Suppressor macrophage treated with lipopolysaccharide for 4 hours (primary cell): ENCODE data around the gene ZNF646.

ENCODE experiments used
- DNase-seq: peaks from one replicate; pipeline ENCODE4 v3.0.0-alpha.2; 2020

ZNF646 gene

GRCh38 chr16:31073970-31074813, at the start of gene ZNF646, which contains the start of gene ZNF668:
Gene ZNF646, plus strand, starts transcription at chr16:31074422. Its CDS starts 1,903 bp downstream, at chr16:31076325.
Gene ZNF668, minus strand, starts transcription at chr16:31074240. Its CDS starts 9,781 bp downstream, at chr16:31064459.
- DNase-seq, result peak; percentile 100

GRCh38 chr16:31025339-31025738, 48.9 kb upstream of the ZNF646 start:
- peak; percentile 77 for DNase-seq

GRCh38 chr16:31029272-31029671, 45.0 kb upstream of the ZNF646 start:
- no peak for DNase-seq

- no peak for DNase-seq
These were observed 42.9 kb upstream of the ZNF646 start for GRCh38 chr16:31031276-31031675.

GRCh38 chr16:31032736-31033708, 41.2 kb upstream of the ZNF646 start, which contains the start of gene STX4:
Gene STX4, plus strand, starts transcription at chr16:31033558. Its CDS starts 248 bp downstream, at chr16:31033806.
- peak; percentile 99 for DNase-seq

DNA sequence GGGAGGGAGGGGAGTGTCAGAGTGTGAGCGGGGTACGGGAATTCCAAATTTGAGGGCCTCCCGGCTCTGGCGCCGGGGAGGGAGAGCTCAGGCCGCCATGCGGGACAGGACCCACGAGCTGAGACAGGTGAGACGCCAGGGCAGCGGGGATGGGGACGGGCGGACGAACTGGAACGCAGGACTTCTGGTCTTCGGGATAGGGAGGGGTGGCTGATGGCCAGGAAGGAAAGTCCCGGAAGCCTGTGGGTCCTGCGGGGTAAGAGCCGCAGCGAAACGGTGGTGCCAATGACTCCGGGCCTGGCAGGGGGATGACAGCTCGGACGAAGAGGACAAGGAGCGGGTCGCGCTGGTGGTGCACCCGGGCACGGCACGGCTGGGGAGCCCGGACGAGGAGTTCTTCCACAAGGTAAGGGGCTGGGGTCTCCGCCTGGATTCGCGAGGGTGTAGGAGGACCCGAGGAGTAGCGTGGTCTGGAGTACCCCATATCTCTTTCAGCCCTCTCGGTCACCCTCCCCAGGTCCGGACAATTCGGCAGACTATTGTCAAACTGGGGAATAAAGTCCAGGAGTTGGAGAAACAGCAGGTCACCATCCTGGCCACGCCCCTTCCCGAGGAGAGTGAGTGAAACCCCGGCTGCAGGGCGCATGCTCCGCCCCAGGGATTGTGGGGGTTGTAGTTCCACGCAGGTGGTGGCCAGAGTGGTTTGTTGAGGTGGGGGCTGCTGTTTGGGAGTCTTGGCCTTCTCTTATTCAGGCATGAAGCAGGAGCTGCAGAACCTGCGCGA, 40.3 kb upstream of the ZNF646 start:
- peak; percentile 92 for DNase-seq

- peak; percentile 70 for DNase-seq
These were observed 37.5 kb upstream of the ZNF646 start for GRCh38 chr16:31036691-31037090.

- DNase-seq, result no peak
These were observed 35.2 kb upstream of the ZNF646 start for GRCh38 chr16:31038993-31039392.

- no peak for DNase-seq
These were observed 31.4 kb upstream of the ZNF646 start for GRCh38 chr16:31042866-31043265.

DNA sequence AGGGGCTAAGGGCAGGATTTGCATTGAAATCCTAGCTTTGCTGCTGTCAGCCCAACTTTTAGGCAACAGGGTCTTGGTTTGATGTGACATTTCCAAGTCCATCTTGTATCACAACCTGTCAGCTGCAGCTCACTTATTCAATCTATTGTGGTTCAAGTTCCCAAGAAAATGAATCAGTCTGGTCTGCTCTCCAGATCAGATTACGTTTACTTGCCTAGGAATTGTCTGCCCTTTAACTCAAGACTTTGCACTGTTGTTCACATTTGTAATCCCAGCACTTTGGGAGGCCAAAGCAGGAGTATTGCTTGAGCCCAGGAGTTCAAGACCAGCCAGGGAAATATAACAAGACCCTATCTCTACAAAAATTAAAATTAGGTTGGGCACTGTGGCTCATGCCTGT, 30.9 kb upstream of the ZNF646 start:
- no peak for DNase-seq

- no peak for DNase-seq
These were observed 30.2 kb upstream of the ZNF646 start for GRCh38 chr16:31043898-31044481.

GRCh38 chr16:31050280-31051030, 23.8 kb upstream of the ZNF646 start:
- no peak for DNase-seq

DNA sequence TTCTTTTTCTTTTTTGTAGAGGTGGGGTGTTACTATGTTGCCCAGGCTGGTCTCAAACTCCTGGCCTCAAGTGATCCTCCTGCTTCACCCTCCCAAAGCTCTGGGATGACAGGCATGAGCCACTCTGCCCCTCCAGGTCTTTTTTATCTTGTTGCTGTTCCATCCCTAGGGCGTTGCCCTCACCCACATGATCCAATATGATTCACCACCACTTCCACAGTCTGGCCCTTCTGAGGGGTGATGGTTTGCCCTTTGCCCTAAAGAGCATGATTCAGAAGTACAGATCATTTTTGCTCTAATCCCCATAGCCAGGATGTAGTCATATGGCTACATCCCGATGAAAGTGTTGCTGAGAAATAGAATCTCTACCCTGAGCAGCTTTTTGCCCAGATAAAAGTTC, 22.1 kb upstream of the ZNF646 start:
- DNase-seq, result peak; percentile 88

DNA sequence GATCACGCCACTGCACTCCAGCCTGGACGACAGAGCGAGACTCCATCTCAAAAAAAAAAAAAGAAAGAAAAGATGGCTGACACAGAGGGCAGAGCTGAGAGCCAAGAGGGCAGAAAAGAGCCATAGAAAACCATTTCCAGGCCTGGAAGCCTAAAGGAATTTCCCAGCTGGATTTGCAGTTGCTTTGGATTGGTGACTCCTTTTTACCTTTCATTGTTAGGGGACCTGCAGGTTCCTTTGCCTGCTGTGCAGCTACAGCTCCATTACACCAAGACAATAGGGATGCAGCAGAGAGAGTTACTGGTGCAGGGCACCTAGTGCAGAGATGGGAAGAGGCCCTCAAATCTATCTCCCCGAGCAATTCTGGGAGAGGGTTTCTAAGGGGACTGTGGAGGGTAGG, 18.6 kb upstream of the ZNF646 start:
- no peak for DNase-seq

GRCh38 chr16:31061126-31061812, 13.0 kb upstream of the ZNF646 start:
- no peak for DNase-seq

DNA sequence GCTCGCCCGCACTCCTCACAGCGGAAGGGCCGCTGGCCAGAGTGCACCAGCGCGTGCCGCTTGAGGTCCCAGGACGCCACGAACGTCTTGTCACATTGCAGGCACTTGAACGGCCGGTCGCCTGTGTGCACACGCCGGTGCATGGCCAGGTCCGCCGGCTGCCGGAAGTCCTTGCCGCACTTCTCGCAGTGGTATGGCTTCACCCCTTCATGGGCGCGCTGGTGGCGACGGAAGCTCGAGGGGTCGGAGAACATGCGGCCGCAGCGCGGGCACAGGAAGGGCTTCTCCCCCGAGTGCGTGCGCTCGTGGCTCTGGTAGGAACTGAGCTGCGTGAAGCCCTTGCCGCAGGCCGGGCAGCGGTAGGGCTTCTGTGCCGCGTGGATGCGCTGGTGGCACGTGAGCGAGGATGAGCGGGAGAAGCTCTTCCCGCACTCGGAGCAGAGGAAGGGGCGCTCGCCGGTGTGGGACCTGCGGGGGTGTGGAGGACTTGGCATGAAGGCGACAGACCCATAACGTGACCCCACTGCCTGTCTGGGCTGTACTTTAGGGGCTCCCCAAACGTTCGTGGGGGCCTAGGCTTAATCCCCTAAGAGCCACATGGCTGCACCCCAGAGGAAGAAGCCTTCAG, 12.3 kb upstream of the ZNF646 start:
- DNase-seq, result no peak

DNA sequence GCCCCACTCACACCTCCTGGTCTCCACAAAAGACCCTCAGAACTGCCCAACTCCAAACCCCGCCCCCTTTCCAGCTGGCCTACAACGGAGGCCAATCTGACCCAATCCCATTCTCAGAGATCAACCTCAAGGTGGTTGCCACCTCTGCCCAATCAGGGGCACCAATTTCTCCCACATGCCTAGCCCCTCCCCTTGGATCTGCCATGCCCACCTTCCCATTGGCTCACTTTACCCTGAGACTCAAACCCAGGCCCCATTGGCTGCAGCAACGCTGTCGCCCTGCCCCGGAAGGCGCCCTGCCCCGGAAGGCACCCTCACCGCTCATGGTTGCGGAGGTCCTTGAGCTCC, 10.8 kb upstream of the ZNF646 start:
- no peak for DNase-seq

- no peak for DNase-seq
These were observed 10.2 kb upstream of the ZNF646 start for GRCh38 chr16:31063843-31064611.

DNA sequence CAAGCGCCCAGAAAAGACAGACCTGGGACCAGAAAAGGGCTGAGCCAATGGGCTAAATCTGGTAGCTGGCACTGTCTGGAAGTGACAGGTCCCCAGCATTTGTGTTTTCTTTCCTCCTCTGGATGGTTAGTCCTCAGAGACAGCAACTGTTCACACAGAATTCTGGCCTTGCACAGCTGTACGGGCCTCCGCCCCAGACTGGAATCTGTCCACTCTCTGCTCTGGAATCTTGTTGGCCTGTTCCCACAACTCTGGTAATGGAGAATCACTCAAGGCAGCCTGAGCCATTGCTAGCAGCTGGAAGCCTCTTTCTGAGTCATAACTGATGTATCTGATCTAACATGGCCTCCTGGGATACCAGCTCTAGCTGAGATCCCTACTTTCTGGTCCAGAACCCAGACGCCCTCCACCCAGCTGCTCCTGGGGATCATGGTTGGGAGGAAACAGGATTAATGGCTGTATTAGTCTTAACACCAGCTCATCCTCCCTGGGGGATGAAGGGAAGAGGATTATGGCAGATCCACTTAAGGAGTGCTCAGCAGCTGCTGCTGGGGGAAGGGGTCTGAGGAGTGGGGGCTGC, 9.2 kb upstream of the ZNF646 start:
- DNase-seq, result no peak
